ENCODE results near the gene B9D2.
"Not testable (repeated sequence)": the region's sequence is repeated elsewhere in the genome, so short reads cannot be mapped to it uniquely, and the experiment has no call there.

The B9D2 gene

GRCh38 chr19:41363753-41364523 lies at the start of gene B9D2:
TSS of gene B9D2 (minus strand) at chr19:41364149. CDS start at chr19:41363519, 630 bp downstream.
- peak; percentile 91 to 97 for DNase-seq (ENCODE audit: low read depth in 2 of 2)

- DNase-seq (ENCODE audit: low read depth in 2 of 2), result no peak
Observed at GRCh38 chr19:41412953-41413352, 49.0 kb upstream of the B9D2 start.

GRCh38 chr19:41411968-41412265 lies 48.0 kb upstream of the B9D2 start:
- no peak for DNase-seq (ENCODE audit: low read depth in 2 of 2)

- DNase-seq (ENCODE audit: low read depth in 2 of 2), result no peak
Observed at GRCh38 chr19:41411100-41411967, 47.4 kb upstream of the B9D2 start.

- DNase-seq (ENCODE audit: low read depth in 2 of 2), result no peak
Observed at GRCh38 chr19:41410336-41411054, 46.5 kb upstream of the B9D2 start.

- DNase-seq (ENCODE audit: low read depth in 2 of 2), result no peak
Observed at GRCh38 chr19:41409288-41409687, 45.3 kb upstream of the B9D2 start.

GRCh38 chr19:41408846-41409245 lies 44.9 kb upstream of the B9D2 start:
- not testable (repeated sequence) for DNase-seq (ENCODE audit: low read depth in 2 of 2)

- no peak for DNase-seq (ENCODE audit: low read depth in 2 of 2)
Observed at GRCh38 chr19:41408256-41408655, 44.3 kb upstream of the B9D2 start.

GRCh38 chr19:41407271-41407670 lies 43.3 kb upstream of the B9D2 start:
- no peak for DNase-seq (ENCODE audit: low read depth in 2 of 2)

- DNase-seq (ENCODE audit: low read depth in 2 of 2), result no peak
Observed at GRCh38 chr19:41405776-41406175, 41.8 kb upstream of the B9D2 start.

- DNase-seq (ENCODE audit: low read depth in 2 of 2), result no peak
Observed at GRCh38 chr19:41403181-41403970, 39.4 kb upstream of the B9D2 start.

GRCh38 chr19:41402010-41402409 lies 38.1 kb upstream of the B9D2 start:
- DNase-seq (ENCODE audit: low read depth in 2 of 2), result no peak

- no peak for DNase-seq (ENCODE audit: low read depth in 2 of 2)
Observed at GRCh38 chr19:41401483-41401882, 37.5 kb upstream of the B9D2 start.

GRCh38 chr19:41399525-41399924 lies 35.6 kb upstream of the B9D2 start:
- DNase-seq (ENCODE audit: low read depth in 2 of 2), result no peak

GRCh38 chr19:41399091-41399490 lies 35.1 kb upstream of the B9D2 start:
- no peak for DNase-seq (ENCODE audit: low read depth in 2 of 2)

- DNase-seq (ENCODE audit: low read depth in 2 of 2), result no peak
Observed at GRCh38 chr19:41398598-41398997, 34.6 kb upstream of the B9D2 start.

GRCh38 chr19:41398050-41398418 lies 34.1 kb upstream of the B9D2 start:
- no peak for DNase-seq (ENCODE audit: low read depth in 2 of 2)

- peak; percentile 97 to 99 for DNase-seq (ENCODE audit: low read depth in 2 of 2)
Observed at GRCh38 chr19:41397086-41398049, 33.4 kb upstream of the B9D2 start, which contains the start of the genes BCKDHA and EXOSC5. TSS of gene BCKDHA (plus strand) at chr19:41397818. CDS start at chr19:41397828, 10 bp downstream. TSS of gene EXOSC5 (minus strand) at chr19:41397359. CDS start at chr19:41397328, 31 bp downstream.

GRCh38 chr19:41395355-41395754 lies 31.4 kb upstream of the B9D2 start:
- no peak for DNase-seq (ENCODE audit: low read depth in 2 of 2)

GRCh38 chr19:41392775-41393174 lies 28.8 kb upstream of the B9D2 start:
- DNase-seq (ENCODE audit: low read depth in 2 of 2), result no peak
